A673 (cell line): ENCODE measurements around the gene LRRC25. TPM values are rescaled to one million over a fixed set of nuclear protein-coding genes. Genes with fewer than 3 reads are reported as not detected.

Experiments used
- BruUV-seq: library from RNA; stranded (reverse); fragments of 400-500 nt; replicated peaks from 2 replicates; lab custom pipeline; 2021; lab: Mats Ljungman, UMichigan
- CTCF ChIA-PET: fragments of 300-600 bp; sonication (Branson Sonifier 250); formaldehyde crosslinking; loops from one replicate; lab custom pipeline; 2022; ENCODE audit warnings: antibody characterized with exemption; lab: Charles Lee
- POLR2A ChIA-PET: fragments of 300-600 bp; sonication (Branson Sonifier 250); formaldehyde crosslinking; loops from one replicate; lab custom pipeline; 2022; ENCODE audit warnings: antibody characterized with exemption; ENCODE audit not compliant: low non-redundant PET; lab: Charles Lee
- DNase-seq: peaks from one replicate; pipeline ENCODE4 v3.0.0-alpha.2; 2015; ENCODE audit warnings: low spot score
- H3K27ac ChIP-seq: fragments of 200-600 bp; sonication (generic); 2 replicates; pipeline ENCODE4 v1.5.1; 2016; ENCODE audit warnings: mixed run types, low read depth, mild to moderate bottlenecking, mixed read lengths, antibody characterized with exemption, low read length; ENCODE audit not compliant: poor library complexity, severe bottlenecking
- H3K27me3 ChIP-seq: fragments of 200-600 bp; sonication (generic); replicated peaks from 2 replicates; pipeline ENCODE4 v1.6.1; 2017; ENCODE audit warnings: mixed run types, low read depth, mild to moderate bottlenecking, mixed read lengths, antibody characterized with exemption, low read length; ENCODE audit not compliant: insufficient read depth, poor library complexity
- H3K36me3 ChIP-seq: fragments of 200-600 bp; sonication (generic); 2 replicates; pipeline ENCODE4 v1.6.1; 2016; ENCODE audit warnings: mixed run types, mild to moderate bottlenecking, mixed read lengths, antibody characterized with exemption, low read length; ENCODE audit not compliant: insufficient read depth, poor library complexity, severe bottlenecking
- H3K4me1 ChIP-seq: fragments of 200-600 bp; sonication (generic); 2 replicates; pipeline ENCODE4 v1.6.1; 2017; ENCODE audit warnings: mixed run types, mild to moderate bottlenecking, mixed read lengths, antibody characterized with exemption, low read length; ENCODE audit not compliant: insufficient read depth, poor library complexity, severe bottlenecking
- H3K4me3 ChIP-seq: fragments of 200-600 bp; sonication (generic); 2 replicates; pipeline ENCODE4 v1.5.1; 2016; ENCODE audit warnings: low read depth, mixed run types, mild to moderate bottlenecking, mixed read lengths, low read length; ENCODE audit not compliant: poor library complexity, severe bottlenecking
- H3K9me3 ChIP-seq: fragments of 200-600 bp; sonication (generic); 2 replicates; pipeline ENCODE4 v1.6.1; 2016; ENCODE audit warnings: mixed run types, low read depth, mild to moderate bottlenecking, mixed read lengths, antibody characterized with exemption, low read length; ENCODE audit not compliant: poor library complexity, severe bottlenecking
- EZH2 ChIP-seq: fragments of 200-600 bp; sonication (generic); IDR thresholded peaks from 2 replicates; pipeline ENCODE4 v1.6.1; 2017; ENCODE audit warnings: borderline replicate concordance, low read depth, mild to moderate bottlenecking, mixed read lengths, antibody characterized with exemption, low read length; ENCODE audit not compliant: poor library complexity, severe bottlenecking
- intact Hi-C: fragments of 100-400 bp; cut with micrococcal nuclease; formaldehyde crosslinking; loops from one replicate; pipeline ENCODE4 v1.10.0; 2022; ENCODE audit not compliant: unreplicated experiment
- total RNA-seq: library from RNA; stranded (reverse); gene quantifications from 2 replicates; pipeline ENCODE4 v1.2.3, GENCODE V29; 2021
- TF ChIP-seq, protein P1 (sequence below): fragments of 300-800, 200-600 bp; sonication (generic); conservative IDR thresholded peaks from 2 replicates; pipeline ENCODE4 v1.5.1; 2017; ENCODE audit warnings: low read depth, mild to moderate bottlenecking, antibody characterized with exemption, low read length, moderate library complexity, mixed read lengths

LRRC25 gene
- total RNA-seq, 1 experiment from 2014 or later: not detected

DNA sequence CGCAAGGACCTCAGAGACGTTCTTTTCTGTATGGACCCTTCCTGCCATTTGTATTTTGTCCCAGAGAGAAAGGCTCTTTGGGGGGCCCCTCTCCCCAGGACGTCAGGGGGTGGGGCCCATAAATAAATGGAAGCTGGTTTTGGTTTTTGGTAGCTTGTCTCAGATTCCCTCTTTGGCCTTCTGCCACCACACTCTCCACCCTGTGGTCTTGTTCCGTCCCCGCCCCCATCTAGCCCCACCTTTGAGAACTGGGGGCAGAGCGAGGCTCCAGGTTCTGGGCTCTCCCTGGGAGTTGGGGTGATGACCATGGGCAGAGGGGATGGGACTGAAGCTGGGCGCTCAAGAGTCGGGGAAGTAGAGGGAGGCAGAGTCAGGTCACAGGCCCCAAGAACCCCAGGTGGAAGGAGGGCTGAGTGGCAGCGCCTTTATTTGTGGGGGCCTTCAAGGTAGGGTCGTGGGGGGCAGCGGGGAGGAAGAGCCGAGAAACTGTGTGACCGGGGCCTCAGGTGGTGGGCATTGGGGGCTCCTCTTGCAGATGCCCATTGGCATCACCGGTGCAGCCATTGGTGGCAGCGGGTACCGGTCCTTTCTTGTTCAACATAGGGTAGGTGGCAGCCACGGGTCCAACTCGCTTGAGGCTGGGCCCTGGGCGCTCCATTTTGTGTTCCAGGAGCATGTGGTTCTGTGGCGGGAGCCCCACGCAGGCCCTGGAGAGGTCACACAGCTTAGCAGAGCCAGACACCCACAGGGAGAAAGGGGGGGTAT lies 37.2 kb upstream of the LRRC25 start:
- ChIA-PET CTCF (interaction anchor here (0.8 kb wide), 1 partner anchor 155 kb away, joined by 3 read pairs; no protein-coding TSS in a partner anchor), POLR2A (interaction anchor here (0.6 kb wide), 2 partner anchors 20 to 78 kb away, joined by 3 to 4 read pairs; no protein-coding TSS in a partner anchor)
- TF ChIP-seq, protein P1, sequence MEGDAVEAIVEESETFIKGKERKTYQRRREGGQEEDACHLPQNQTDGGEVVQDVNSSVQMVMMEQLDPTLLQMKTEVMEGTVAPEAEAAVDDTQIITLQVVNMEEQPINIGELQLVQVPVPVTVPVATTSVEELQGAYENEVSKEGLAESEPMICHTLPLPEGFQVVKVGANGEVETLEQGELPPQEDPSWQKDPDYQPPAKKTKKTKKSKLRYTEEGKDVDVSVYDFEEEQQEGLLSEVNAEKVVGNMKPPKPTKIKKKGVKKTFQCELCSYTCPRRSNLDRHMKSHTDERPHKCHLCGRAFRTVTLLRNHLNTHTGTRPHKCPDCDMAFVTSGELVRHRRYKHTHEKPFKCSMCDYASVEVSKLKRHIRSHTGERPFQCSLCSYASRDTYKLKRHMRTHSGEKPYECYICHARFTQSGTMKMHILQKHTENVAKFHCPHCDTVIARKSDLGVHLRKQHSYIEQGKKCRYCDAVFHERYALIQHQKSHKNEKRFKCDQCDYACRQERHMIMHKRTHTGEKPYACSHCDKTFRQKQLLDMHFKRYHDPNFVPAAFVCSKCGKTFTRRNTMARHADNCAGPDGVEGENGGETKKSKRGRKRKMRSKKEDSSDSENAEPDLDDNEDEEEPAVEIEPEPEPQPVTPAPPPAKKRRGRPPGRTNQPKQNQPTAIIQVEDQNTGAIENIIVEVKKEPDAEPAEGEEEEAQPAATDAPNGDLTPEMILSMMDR: no peak
- no peak for TF ChIP-seq EZH2
- intact Hi-C loops: no loop called here
- Histone ChIP-seq H3K27me3 (no peaks in the 10 kb centered on the region), H3K27ac (peak overlapping the region; percentile 79), H3K4me3 (peak overlapping the region; percentile 34), H3K9me3 (no peaks in the 10 kb centered on the region), H3K4me1 (peaks cover 75% of the 10 kb centered on the region), H3K36me3 (peaks cover 35% of the 10 kb centered on the region)
- peak; percentile 78 for DNase-seq
- BruUV-seq: no TSS peak

DNA sequence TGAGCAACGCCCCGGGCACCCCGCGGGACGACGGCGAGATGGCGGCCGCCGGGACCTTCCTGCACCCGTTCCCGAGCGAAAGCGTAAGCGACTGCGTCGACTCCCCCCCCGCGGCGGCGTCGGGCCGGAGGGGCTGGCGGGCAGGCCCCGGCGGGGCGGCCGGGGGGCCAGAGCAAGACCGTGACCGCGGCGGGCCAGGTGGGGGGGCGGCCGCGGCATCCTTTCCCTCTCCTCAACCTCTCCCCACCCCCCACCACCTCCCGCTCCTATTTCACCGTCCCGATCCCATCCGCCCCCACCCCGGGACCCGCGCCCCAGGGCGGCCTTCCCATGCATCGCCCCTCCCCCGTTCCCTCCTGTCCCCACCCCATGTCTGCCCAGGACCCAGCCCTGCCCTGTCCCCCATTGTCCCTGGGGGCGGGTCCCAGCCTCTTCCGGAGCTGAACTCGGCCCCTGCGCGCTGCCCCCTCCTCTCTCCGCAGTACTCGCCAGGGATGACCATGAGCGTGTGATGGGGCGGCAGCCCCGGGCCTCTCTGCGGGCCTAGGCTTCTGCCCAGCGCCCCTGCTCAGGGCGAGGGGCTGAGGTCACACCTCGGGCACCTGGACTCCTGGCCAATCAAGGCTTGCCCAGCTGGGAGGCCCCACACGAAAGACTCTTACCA lies 36.4 kb upstream of the LRRC25 start:
- no peaks in the 10 kb centered on the region for H3K9me3 ChIP-seq
- BruUV-seq: TSS peak; percentile 72
- POLR2A ChIA-PET: interaction anchor here (0.6 kb wide), 1 partner anchor 20 kb away, joined by 4 read pairs; no protein-coding TSS in a partner anchor
- H3K36me3 ChIP-seq: peaks cover 35% of the 10 kb centered on the region
- TF ChIP-seq, protein P1: no peak
- no peak for TF ChIP-seq EZH2
- H3K27me3 ChIP-seq: no peaks in the 10 kb centered on the region
- H3K27ac ChIP-seq: peak overlapping the region; percentile 79
- peak overlapping the region; percentile 34 for H3K4me3 ChIP-seq
- intact Hi-C loops: no loop called here
- H3K4me1 ChIP-seq: peaks cover 75% of the 10 kb centered on the region
- peak; percentile 52 for DNase-seq
- CTCF ChIA-PET: interaction anchor here (0.6 kb wide), 1 partner anchor 18 kb away, joined by 5 read pairs; no protein-coding TSS in a partner anchor

DNA sequence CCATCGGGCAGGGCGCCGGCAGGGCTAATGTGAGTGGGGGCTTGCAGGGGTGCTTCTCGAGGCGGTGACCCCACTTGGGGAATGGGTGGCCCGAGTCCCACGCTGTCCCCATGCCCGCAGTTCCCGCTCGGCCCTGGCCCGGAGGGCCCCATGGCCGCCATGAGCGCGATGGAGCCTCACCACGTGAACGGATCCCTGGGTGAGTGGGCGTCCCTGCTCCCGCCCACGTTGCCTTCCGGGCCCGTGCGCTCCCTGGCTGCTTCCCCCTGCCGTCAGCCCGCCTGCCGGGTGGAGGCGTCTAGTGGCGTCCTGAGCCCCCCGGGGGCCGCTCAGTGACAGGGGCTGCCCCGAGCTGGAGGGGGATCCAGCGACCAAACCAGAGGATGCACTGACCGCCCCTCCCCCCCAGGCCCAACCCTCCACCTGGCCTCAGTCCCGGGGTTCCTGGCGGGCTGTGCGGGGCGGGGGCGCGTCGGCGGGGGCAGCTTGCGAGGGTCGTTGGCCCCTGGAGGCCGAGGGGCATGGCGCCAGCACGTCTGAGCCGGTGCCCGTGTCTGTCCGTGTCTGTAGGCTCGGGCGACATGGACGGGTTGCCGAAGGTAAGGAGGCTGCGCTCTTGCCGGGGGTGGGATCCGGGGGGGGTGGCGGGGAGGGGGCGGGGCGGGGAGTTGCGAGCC lies 35.7 kb upstream of the LRRC25 start:
- peak; percentile 87 for DNase-seq
- no peaks in the 10 kb centered on the region for H3K27me3 ChIP-seq
- POLR2A ChIA-PET: no interaction called here
- H3K9me3 ChIP-seq: no peaks in the 10 kb centered on the region
- peaks cover 37% of the 10 kb centered on the region for H3K36me3 ChIP-seq
- no TSS peak for BruUV-seq
- H3K4me1 ChIP-seq: peaks cover 76% of the 10 kb centered on the region
- CTCF ChIA-PET: interaction anchor here (0.6 kb wide), 1 partner anchor 18 kb away, joined by 5 read pairs; no protein-coding TSS in a partner anchor
- intact Hi-C loops: no loop called here
- H3K27ac ChIP-seq: peak overlapping the region; percentile 85
- H3K4me3 ChIP-seq: peak overlapping the region; percentile 35
- TF ChIP-seq, protein P1: no peak
- no peak for TF ChIP-seq EZH2
